ENCODE results near the gene DMD.

The DMD gene

DNA sequence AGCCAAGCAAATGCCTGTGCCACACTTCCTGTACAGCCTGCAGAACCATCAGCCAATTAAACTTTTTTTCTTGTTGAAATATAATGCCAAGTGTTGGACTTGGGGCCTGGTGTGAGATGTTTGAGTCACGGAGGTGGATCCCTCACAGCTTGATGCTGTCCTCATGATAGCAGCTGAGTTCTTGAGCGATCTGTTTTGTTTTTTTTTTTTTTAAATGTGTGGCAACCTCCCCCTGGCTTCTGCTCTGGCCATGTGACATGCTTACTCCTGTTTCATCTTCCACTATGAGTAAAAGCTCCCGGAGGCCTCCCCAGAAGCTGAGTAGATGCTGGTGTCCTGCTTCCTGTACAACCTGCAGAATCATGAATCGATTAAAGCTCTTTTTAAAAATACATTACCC lies 1166.2 kb downstream of the DMD start:
- Mint-ChIP-seq H3K27me3 (ENCODE audit: low read depth) (no peaks in the 10 kb centered on the region), H3K36me3 (ENCODE audit: low read depth) (no peaks in the 10 kb centered on the region), H3K4me1 (ENCODE audit: low read depth) (no peaks in the 10 kb centered on the region), H3K4me3 (no peak overlapping the region), H3K27ac (no peak overlapping the region), H3K9me3 (no peaks in the 10 kb centered on the region)
- DNase-seq (ENCODE audit: low spot score): no peak

DNA sequence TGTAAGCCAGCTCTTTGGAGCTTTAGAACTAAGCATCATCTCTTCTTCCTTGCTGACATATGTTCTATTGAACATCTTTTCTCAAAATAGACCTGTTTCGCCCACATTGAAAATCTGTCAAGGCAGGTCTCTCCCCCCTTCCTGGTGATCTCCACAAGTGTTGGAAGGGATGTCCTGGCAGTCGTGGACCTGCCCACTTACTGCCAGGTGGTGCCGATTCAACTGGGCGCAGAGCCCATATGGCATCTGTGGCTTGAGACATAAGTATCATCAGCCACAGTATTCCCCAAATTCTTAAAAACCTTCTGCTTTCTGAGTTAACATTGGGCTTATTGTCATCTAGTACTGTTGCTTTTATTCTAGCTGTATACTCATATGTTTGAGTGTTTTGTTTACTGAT lies 1170.2 kb downstream of the DMD start:
- H3K36me3 Mint-ChIP-seq (ENCODE audit: low read depth): no peaks in the 10 kb centered on the region
- peaks cover under 1% of the 10 kb centered on the region for H3K9me3 Mint-ChIP-seq
- DNase-seq (ENCODE audit: low spot score): no peak
- H3K27me3 Mint-ChIP-seq (ENCODE audit: low read depth): no peaks in the 10 kb centered on the region
- H3K4me3 Mint-ChIP-seq: no peak overlapping the region
- H3K27ac Mint-ChIP-seq: no peak overlapping the region
- H3K4me1 Mint-ChIP-seq (ENCODE audit: low read depth): no peaks in the 10 kb centered on the region

- Mint-ChIP-seq H3K4me1 (ENCODE audit: low read depth) (no peaks in the 10 kb centered on the region), H3K27ac (no peak overlapping the region), H3K36me3 (ENCODE audit: low read depth) (no peaks in the 10 kb centered on the region), H3K27me3 (ENCODE audit: low read depth) (no peaks in the 10 kb centered on the region), H3K9me3 (no peaks in the 10 kb centered on the region), H3K4me3 (no peak overlapping the region)
- DNase-seq (ENCODE audit: low spot score): no peak
These were observed 1184.6 kb downstream of the DMD start for GRCh38 chrX:32026772-32027171.

GRCh38 chrX:32024072-32024471 lies 1187.3 kb downstream of the DMD start:
- H3K36me3 Mint-ChIP-seq (ENCODE audit: low read depth): no peaks in the 10 kb centered on the region
- no peak overlapping the region for H3K4me3 Mint-ChIP-seq

DNA sequence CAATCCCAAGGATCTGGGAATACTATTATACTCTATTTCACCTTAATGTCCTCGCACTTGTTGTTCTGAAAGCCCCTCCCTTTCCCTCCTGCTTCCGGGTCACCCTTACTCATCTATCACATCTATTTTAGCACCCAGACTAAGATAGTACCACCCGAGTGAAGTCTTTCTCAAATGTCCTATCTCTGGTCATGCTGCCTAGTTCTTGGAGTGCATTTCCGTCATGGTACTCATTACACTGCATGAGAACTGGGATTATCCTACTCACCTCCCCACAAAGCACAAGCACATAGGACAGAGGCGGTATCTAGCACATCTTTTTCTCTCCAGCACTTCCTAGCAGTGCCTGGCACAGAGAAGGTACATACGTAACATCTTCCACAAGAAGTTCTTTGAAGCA lies 1195.2 kb downstream of the DMD start:
- H3K4me3 Mint-ChIP-seq: no peak overlapping the region

More at GRCh38 chrX:32024072-32024471, 1187.3 kb downstream of the DMD start:
- Mint-ChIP-seq H3K27me3 (ENCODE audit: low read depth) (no peaks in the 10 kb centered on the region), H3K9me3 (no peaks in the 10 kb centered on the region), H3K27ac (no peak overlapping the region), H3K4me1 (ENCODE audit: low read depth) (no peaks in the 10 kb centered on the region)
- no peak for DNase-seq (ENCODE audit: low spot score)

DNA sequence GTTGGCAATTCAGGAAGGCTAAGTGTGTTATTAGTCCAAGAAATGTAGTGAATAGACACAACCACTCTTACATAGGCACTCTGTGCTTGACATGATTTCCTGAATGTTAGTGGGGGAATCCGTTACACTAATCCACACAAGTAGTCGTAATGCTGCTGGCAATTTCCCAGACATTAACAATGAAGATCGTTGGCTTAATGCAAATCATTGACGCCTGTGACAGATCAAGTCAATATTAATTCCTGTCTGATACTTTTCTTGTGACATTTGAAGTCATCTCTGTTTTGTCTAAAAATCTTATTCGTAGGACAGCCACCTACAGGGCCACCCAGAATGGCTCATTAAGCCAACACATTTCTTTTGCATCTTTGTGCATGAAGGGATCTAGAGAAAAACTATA lies 1200.4 kb downstream of the DMD start:
- DNase-seq (ENCODE audit: low spot score): no peak
- no peaks in the 10 kb centered on the region for H3K36me3 Mint-ChIP-seq (ENCODE audit: low read depth)
- no peaks in the 10 kb centered on the region for H3K4me1 Mint-ChIP-seq (ENCODE audit: low read depth)
- H3K27me3 Mint-ChIP-seq (ENCODE audit: low read depth): no peaks in the 10 kb centered on the region
- no peaks in the 10 kb centered on the region for H3K9me3 Mint-ChIP-seq
- H3K4me3 Mint-ChIP-seq: no peak overlapping the region
- no peak overlapping the region for H3K27ac Mint-ChIP-seq

More for the DNA sequence above, 1195.2 kb downstream of the DMD start:
- no peak for DNase-seq (ENCODE audit: low spot score)
- no peak overlapping the region for H3K27ac Mint-ChIP-seq
- no peaks in the 10 kb centered on the region for H3K9me3 Mint-ChIP-seq
- no peaks in the 10 kb centered on the region for H3K27me3 Mint-ChIP-seq (ENCODE audit: low read depth)
- no peaks in the 10 kb centered on the region for H3K4me1 Mint-ChIP-seq (ENCODE audit: low read depth)
- no peaks in the 10 kb centered on the region for H3K36me3 Mint-ChIP-seq (ENCODE audit: low read depth)

GRCh38 chrX:32010212-32010611 lies 1201.1 kb downstream of the DMD start:
- no peaks in the 10 kb centered on the region for H3K4me1 Mint-ChIP-seq (ENCODE audit: low read depth)
- DNase-seq (ENCODE audit: low spot score): no peak
- no peaks in the 10 kb centered on the region for H3K36me3 Mint-ChIP-seq (ENCODE audit: low read depth)
- H3K27me3 Mint-ChIP-seq (ENCODE audit: low read depth): no peaks in the 10 kb centered on the region
- H3K4me3 Mint-ChIP-seq: no peak overlapping the region
- H3K9me3 Mint-ChIP-seq: no peaks in the 10 kb centered on the region
- no peak overlapping the region for H3K27ac Mint-ChIP-seq

DNA sequence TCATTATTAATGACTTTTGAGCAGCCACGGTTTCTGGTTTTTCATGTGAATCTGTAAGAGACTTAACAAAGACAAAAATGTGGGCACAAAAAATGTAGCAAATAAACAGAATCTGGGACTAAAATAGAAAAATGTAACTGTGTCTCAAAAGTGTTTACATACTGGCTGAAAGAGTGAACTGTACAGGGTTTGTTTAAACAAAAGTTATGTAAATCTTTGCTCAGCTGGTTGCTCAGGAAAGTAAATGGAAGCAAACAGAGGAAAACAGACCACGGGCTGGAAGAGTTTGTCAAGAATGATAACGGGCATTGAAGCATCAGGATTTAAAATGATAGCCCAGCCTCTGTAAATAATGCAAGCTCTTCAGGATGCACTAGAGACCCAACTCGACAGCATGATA lies 1217.7 kb downstream of the DMD start:
- Mint-ChIP-seq H3K27ac (no peak overlapping the region), H3K4me3 (no peak overlapping the region), H3K36me3 (ENCODE audit: low read depth) (no peaks in the 10 kb centered on the region), H3K9me3 (peaks cover 14% of the 10 kb centered on the region), H3K27me3 (ENCODE audit: low read depth) (no peaks in the 10 kb centered on the region), H3K4me1 (ENCODE audit: low read depth) (no peaks in the 10 kb centered on the region)
- no peak for DNase-seq (ENCODE audit: low spot score)

GRCh38 chrX:31988975-31989374 lies 1222.4 kb downstream of the DMD start:
- Mint-ChIP-seq H3K4me3 (no peak overlapping the region), H3K4me1 (ENCODE audit: low read depth) (no peaks in the 10 kb centered on the region), H3K27ac (no peak overlapping the region), H3K36me3 (ENCODE audit: low read depth) (no peaks in the 10 kb centered on the region), H3K9me3 (peaks cover 27% of the 10 kb centered on the region), H3K27me3 (ENCODE audit: low read depth) (no peaks in the 10 kb centered on the region)
- DNase-seq (ENCODE audit: low spot score): no peak

GRCh38 chrX:31981546-31982062 lies 1229.7 kb downstream of the DMD start:
- DNase-seq (ENCODE audit: low spot score): no peak
- Mint-ChIP-seq H3K4me3 (no peak overlapping the region), H3K36me3 (ENCODE audit: low read depth) (no peaks in the 10 kb centered on the region), H3K4me1 (ENCODE audit: low read depth) (no peaks in the 10 kb centered on the region), H3K27me3 (ENCODE audit: low read depth) (no peaks in the 10 kb centered on the region), H3K9me3 (peaks cover 14% of the 10 kb centered on the region), H3K27ac (no peak overlapping the region)

DNA sequence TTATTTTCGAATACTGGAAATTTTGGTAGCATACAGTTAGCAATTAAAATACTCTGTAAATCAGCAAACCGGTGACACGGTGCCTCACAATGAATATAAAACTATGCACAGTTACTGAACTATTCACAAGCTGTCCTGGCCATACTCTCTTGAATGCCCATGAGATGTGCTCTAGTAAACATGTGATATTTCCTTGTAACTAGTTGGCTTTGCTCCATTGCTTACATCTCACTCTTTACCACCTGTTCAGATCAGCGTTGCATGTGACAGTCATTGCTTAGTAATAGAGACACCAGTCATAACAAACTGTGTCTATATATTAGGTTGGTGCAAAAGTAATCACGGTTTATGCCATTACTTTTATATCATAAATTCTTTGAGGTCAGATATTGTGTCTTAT lies 1241.6 kb downstream of the DMD start:
- Mint-ChIP-seq H3K27ac (no peak overlapping the region), H3K27me3 (ENCODE audit: low read depth) (no peaks in the 10 kb centered on the region), H3K9me3 (peaks cover 6% of the 10 kb centered on the region), H3K4me3 (no peak overlapping the region), H3K4me1 (ENCODE audit: low read depth) (no peaks in the 10 kb centered on the region), H3K36me3 (ENCODE audit: low read depth) (no peaks in the 10 kb centered on the region)
- DNase-seq (ENCODE audit: low spot score): no peak

DNA sequence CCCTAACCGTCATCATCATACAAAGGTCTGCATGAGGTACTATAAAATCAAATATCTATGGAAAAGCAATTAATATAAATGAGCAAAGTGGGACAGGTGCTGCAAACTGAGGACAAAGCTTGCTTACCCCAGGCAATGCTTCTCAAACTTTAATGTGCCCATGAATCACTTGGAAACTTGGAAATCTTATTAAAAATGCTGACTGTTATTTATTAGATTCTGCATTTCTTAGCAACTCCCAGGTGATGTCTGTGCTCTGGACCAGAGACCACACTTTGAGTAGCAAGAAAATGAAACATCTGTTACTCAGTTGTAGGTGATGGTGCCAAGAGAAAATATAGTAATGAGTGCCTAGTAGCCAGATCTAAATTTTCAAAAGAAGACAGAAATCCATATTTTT lies 1249.1 kb downstream of the DMD start:
- no peak for DNase-seq (ENCODE audit: low spot score)
- Mint-ChIP-seq H3K27ac (no peak overlapping the region), H3K4me3 (no peak overlapping the region), H3K9me3 (peaks cover 7% of the 10 kb centered on the region), H3K4me1 (ENCODE audit: low read depth) (no peaks in the 10 kb centered on the region), H3K27me3 (ENCODE audit: low read depth) (no peaks in the 10 kb centered on the region), H3K36me3 (ENCODE audit: low read depth) (no peaks in the 10 kb centered on the region)

GRCh38 chrX:31934842-31935370 lies 1276.4 kb downstream of the DMD start:
- Mint-ChIP-seq H3K27me3 (ENCODE audit: low read depth) (no peaks in the 10 kb centered on the region), H3K4me3 (no peak overlapping the region), H3K9me3 (peaks cover 8% of the 10 kb centered on the region), H3K27ac (no peak overlapping the region), H3K36me3 (ENCODE audit: low read depth) (no peaks in the 10 kb centered on the region), H3K4me1 (ENCODE audit: low read depth) (no peaks in the 10 kb centered on the region)
- DNase-seq (ENCODE audit: low spot score): no peak

DNA sequence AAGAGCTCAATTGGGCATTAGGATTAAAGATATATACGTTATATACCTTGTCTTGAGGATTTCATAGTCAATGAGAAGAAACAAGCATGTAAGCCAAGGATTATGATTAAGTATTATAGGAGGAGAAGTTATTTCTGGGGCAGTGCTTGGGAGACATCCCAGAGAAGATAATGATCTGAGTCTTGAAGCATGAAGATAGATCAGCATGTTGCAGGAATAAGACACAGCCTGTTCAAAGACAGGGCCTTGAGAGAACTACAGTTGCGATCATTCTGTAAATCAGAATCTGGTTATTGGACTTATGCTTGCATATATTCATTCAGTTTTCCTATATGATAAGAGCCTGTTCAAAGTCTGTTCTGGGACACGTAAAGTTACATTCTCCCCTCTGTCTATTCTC lies 1277.3 kb downstream of the DMD start:
- no peak overlapping the region for H3K27ac Mint-ChIP-seq
- no peaks in the 10 kb centered on the region for H3K27me3 Mint-ChIP-seq (ENCODE audit: low read depth)
- no peaks in the 10 kb centered on the region for H3K4me1 Mint-ChIP-seq (ENCODE audit: low read depth)
- peaks cover 6% of the 10 kb centered on the region for H3K9me3 Mint-ChIP-seq
- no peak overlapping the region for H3K4me3 Mint-ChIP-seq
- H3K36me3 Mint-ChIP-seq (ENCODE audit: low read depth): no peaks in the 10 kb centered on the region
- DNase-seq (ENCODE audit: low spot score): no peak

DNA sequence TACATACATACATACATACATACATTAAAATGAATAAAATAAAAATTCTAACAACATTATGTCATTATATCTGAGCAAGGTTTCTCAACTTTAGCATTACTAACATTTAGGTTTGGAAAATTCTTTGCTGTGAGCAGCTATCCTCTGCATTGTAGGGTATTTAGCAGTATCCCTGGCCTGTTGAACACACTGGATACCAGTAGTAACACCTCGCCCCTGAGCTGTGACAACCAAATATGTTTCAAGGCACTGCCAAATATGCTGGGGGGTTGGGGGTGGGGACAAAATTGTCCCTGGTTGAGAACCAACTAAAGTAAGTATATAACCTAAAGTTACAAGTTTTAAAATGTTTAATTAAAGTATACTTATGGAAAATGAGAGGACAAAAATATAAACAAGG lies 1278.6 kb downstream of the DMD start:
- Mint-ChIP-seq H3K4me1 (ENCODE audit: low read depth) (no peaks in the 10 kb centered on the region), H3K9me3 (peaks cover 3% of the 10 kb centered on the region), H3K4me3 (no peak overlapping the region), H3K27me3 (ENCODE audit: low read depth) (no peaks in the 10 kb centered on the region), H3K27ac (no peak overlapping the region), H3K36me3 (ENCODE audit: low read depth) (no peaks in the 10 kb centered on the region)
- no peak for DNase-seq (ENCODE audit: low spot score)

Measured in T-helper 2 cell treated with Interferon-gamma antibody and Interleukin-4, amounts not matched to agents 5 μg/mL and 100 μg/mL, for 36 hours (primary cell).